ENCODE measurements around the gene NPC1L1. TPM values are rescaled to one million over a fixed set of nuclear protein-coding genes. Genes with fewer than 3 reads are reported as not detected.

NPC1L1 gene
- total and polyA plus RNA-seq, 2 of the 13 experiments (the other 11 are each of a cell fraction or from before 2014, with no cell fraction given) = 4.8 to 14.5 TPM

GRCh38 chr7:44573464-44574286 lies 32.5 kb upstream of the NPC1L1 start, which contains the start of gene DDX56 (continued):
- no peak for TF ChIP-seq ZFP62 (CRISPR knock-in tag; IDR thresholded peaks at IDR 0.05)
- peak; percentile 97 for TF ChIP-seq ZNF564 (CRISPR knock-in tag; IDR thresholded peaks at IDR 0.05)
- peak; percentile 90 for TF ChIP-seq CERS6 (CRISPR knock-in tag; IDR thresholded peaks at IDR 0.05)
- peak; percentile 83 for TF ChIP-seq HNF4A (CRISPR knock-in tag; IDR thresholded peaks at IDR 0.05)
- peak; percentile 93; the same call in 1 of the 3 replicates for TF ChIP-seq MXI1 (IDR thresholded peaks at IDR 0.05; ENCODE audit: borderline replicate concordance, low read depth, low read length)
- no peak for TF ChIP-seq ZSCAN30 (CRISPR knock-in tag; IDR thresholded peaks at IDR 0.05)
- 0 out of 2 replicates have a peak, but pooled peaks have one; percentile 42 for TF ChIP-seq ZFP1 (CRISPR knock-in tag; IDR thresholded peaks at IDR 0.05)
- peak; percentile 75; the same call in 1 of the 2 replicates for TF ChIP-seq ZNF441 (CRISPR knock-in tag; IDR thresholded peaks at IDR 0.05; ENCODE audit: borderline replicate concordance)
- TF ChIP-seq HMGXB3 (CRISPR knock-in tag; IDR thresholded peaks at IDR 0.05; ENCODE audit: borderline replicate concordance) = peak; percentile 82; the same call in 1 of the 2 replicates
- TF ChIP-seq IRF9 (CRISPR knock-in tag; IDR thresholded peaks at IDR 0.05; ENCODE audit: borderline replicate concordance) = peak; percentile 97
- no peak for TF ChIP-seq PRPF4 (IDR thresholded peaks at IDR 0.05; ENCODE audit: low read depth, low read length, poor library complexity, severe bottlenecking)
- no peak; the same call in 1 of the 2 replicates for TF ChIP-seq ZFP36L2 (CRISPR knock-in tag; IDR thresholded peaks at IDR 0.05)
- peak; percentile 76 for TF ChIP-seq JUN (CRISPR knock-in tag; IDR thresholded peaks at IDR 0.05)
- no peak for TF ChIP-seq ZNF850 (CRISPR knock-in tag; conservative IDR thresholded peaks at IDR 0.05)
- TF ChIP-seq MNT (IDR thresholded peaks at IDR 0.05) = peak; percentile 45
- TF ChIP-seq GFI1 (CRISPR knock-in tag; IDR thresholded peaks at IDR 0.05; ENCODE audit: borderline replicate concordance) = peak; percentile 85
- peak; percentile 79 for TF ChIP-seq ELF3 (CRISPR knock-in tag; IDR thresholded peaks at IDR 0.05)
- no peak for TF ChIP-seq MATR3 (CRISPR knock-in tag; IDR thresholded peaks at IDR 0.05)
- TF ChIP-seq ZBTB1 (CRISPR knock-in tag; IDR thresholded peaks at IDR 0.05; ENCODE audit: borderline replicate concordance) = no peak
- peak; percentile 46; the same call in 1 of the 2 replicates for TF ChIP-seq E2F2 (CRISPR knock-in tag; IDR thresholded peaks at IDR 0.05; ENCODE audit: borderline replicate concordance)

Measured in HepG2 (cell line).